ENCODE data around the gene NHSL1.

DNA sequence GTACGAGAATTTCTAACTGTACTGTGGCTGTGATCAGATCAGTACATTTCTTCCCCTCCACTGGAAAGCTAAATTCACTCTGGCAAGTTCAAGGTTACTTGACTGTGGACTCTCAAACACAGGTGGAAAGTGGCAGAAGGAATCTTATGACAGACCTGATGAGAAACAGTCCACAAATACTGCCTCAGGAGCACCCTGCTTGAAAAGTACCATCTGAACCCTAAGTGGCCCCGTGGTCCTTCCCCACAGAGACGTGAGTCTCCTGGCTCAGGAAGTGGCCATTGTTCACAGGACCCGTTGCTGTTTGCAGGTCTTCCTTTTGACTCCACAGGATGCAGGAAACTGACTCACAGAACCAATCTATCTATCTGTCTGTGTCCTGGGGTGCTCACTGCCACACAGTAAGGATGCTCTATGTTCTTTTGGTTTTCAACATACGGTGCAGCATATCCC is 47.5 kb upstream of the NHSL1 start:
- TF ChIP-seq, protein P1, sequence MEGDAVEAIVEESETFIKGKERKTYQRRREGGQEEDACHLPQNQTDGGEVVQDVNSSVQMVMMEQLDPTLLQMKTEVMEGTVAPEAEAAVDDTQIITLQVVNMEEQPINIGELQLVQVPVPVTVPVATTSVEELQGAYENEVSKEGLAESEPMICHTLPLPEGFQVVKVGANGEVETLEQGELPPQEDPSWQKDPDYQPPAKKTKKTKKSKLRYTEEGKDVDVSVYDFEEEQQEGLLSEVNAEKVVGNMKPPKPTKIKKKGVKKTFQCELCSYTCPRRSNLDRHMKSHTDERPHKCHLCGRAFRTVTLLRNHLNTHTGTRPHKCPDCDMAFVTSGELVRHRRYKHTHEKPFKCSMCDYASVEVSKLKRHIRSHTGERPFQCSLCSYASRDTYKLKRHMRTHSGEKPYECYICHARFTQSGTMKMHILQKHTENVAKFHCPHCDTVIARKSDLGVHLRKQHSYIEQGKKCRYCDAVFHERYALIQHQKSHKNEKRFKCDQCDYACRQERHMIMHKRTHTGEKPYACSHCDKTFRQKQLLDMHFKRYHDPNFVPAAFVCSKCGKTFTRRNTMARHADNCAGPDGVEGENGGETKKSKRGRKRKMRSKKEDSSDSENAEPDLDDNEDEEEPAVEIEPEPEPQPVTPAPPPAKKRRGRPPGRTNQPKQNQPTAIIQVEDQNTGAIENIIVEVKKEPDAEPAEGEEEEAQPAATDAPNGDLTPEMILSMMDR (conservative IDR thresholded peaks at IDR 0.05; ENCODE audit: low read length), result no peak
- no peak for TF ChIP-seq EZH2phosphoT487 (IDR thresholded peaks at IDR 0.05; ENCODE audit: borderline replicate concordance, low read depth, low read length)
